T-cell (primary cell): Measurements from ENCODE around the gene EPB41L5. TPM values are rescaled to one million over a fixed set of nuclear protein-coding genes. Genes with fewer than 3 reads are reported as not detected.
"Not testable (repeated sequence)": the region's sequence is repeated elsewhere in the genome, so short reads cannot be mapped to it uniquely, and the experiment has no call there.

ENCODE experiments used
- ATAC-seq, 4 experiments: fragments of 200-7000 bp in 3 of 4; fragments of 150-1000 bp in 1 of 4; cut with Tn5 transposase; replicated peaks in 1 of 4; 1 replicate in 3 of 4; 2 replicates in 1 of 4; pipeline ENCODE4 v1.10.0; 2021; ENCODE audit warnings: moderate library complexity in 3 of 4, mild to moderate bottlenecking in 2 of 4, moderate number of reproducible peaks in 1 of 4
- CTCF ChIA-PET, 2 donors: fragments of 300-600 bp; sonication (Branson Sonifier 250); formaldehyde crosslinking; loops; one replicate each; lab custom pipeline; 2022; ENCODE audit warnings: antibody characterized with exemption in 2 of 2; lab: Charles Lee
- POLR2A ChIA-PET, 2 donors: fragments of 300-600 bp; sonication (Branson Sonifier 250); formaldehyde crosslinking; loops; one replicate each; lab custom pipeline; 2022; ENCODE audit warnings: antibody characterized with exemption in 2 of 2; lab: Charles Lee
- DNase-seq, 35 experiments: peaks; one replicate each; pipeline versions ENCODE4 v3.0.0 to v3.0.0-alpha.2; 2013 to 2023
- H3K27ac ChIP-seq: one replicate; pipeline ENCODE4 v1.5.1; 2013; ENCODE audit warnings: low read length
- H3K27me3 ChIP-seq, 2 experiments: replicated peaks in 1 of 2; 1 replicate in 1 of 2; 2 replicates in 1 of 2; pipeline versions ENCODE4 v1.6.1 to v1.7.0; 2013; ENCODE audit warnings: low read length in 1 of 2, mixed read lengths in 1 of 2; ENCODE audit not compliant: control insufficient read depth in 2 of 2, insufficient read depth in 2 of 2; ENCODE audit errors: extremely low read depth in 1 of 2
- H3K36me3 ChIP-seq, 2 donors: 1 replicate in 1 of 2; 2 replicates in 1 of 2; pipeline versions ENCODE4 v1.6.1 to v1.7.0; 2013; ENCODE audit warnings: low read length in 1 of 2; ENCODE audit not compliant: control insufficient read depth in 2 of 2, insufficient read depth in 1 of 2; ENCODE audit errors: extremely low read depth in 1 of 2
- H3K4me1 ChIP-seq, 2 experiments: 1 replicate in 1 of 2; 2 replicates in 1 of 2; pipeline versions ENCODE4 v1.6.1 to v1.7.0; 2013; ENCODE audit warnings: low read length in 2 of 2, mixed read lengths in 1 of 2; ENCODE audit not compliant: insufficient read depth in 2 of 2, control insufficient read depth in 1 of 2; ENCODE audit errors: extremely low read depth in 1 of 2
- H3K4me3 ChIP-seq, 2 donors: 1 replicate in 1 of 2; 2 replicates in 1 of 2; pipeline versions ENCODE4 v1.5.1 to v1.7.0; 2013; ENCODE audit warnings: mild to moderate bottlenecking in 2 of 2, low read length in 1 of 2, moderate library complexity in 1 of 2; ENCODE audit not compliant: control insufficient read depth in 1 of 2; ENCODE audit errors: extremely low read depth in 1 of 2
- H3K9me3 ChIP-seq: 2 replicates; pipeline ENCODE4 v1.7.0; 2013
- H3K27ac Mint-ChIP-seq, 2 donors: one replicate each; pipeline ENCODE4 v1.8.0; 2020 to 2021; ENCODE audit warnings: mild to moderate bottlenecking in 2 of 2, mixed read lengths in 2 of 2
- H3K27me3 Mint-ChIP-seq, 2 donors: one replicate each; pipeline ENCODE4 v1.8.0; 2021 to 2022; ENCODE audit warnings: mixed read lengths in 2 of 2
- H3K36me3 Mint-ChIP-seq: one replicate; pipeline ENCODE4 v1.8.0; 2021; ENCODE audit warnings: mixed read lengths
- H3K4me1 Mint-ChIP-seq, 3 donors: one replicate each; pipeline ENCODE4 v1.8.0; 2020 to 2022; ENCODE audit warnings: mixed read lengths in 3 of 3, mild to moderate bottlenecking in 1 of 3
- H3K4me3 Mint-ChIP-seq, 3 donors: one replicate each; pipeline ENCODE4 v1.8.0; 2020 to 2022; ENCODE audit warnings: mild to moderate bottlenecking in 3 of 3, mixed read lengths in 3 of 3, moderate library complexity in 3 of 3
- H3K9me3 Mint-ChIP-seq, 3 donors: one replicate each; pipeline ENCODE4 v1.8.0; 2020 to 2022; ENCODE audit warnings: mixed read lengths in 3 of 3
- WGBS: methylation state at CpG from one replicate; pipeline ENCODE4 v1.1.5; 2013; ENCODE audit warnings: missing lambda C conversion rate; ENCODE audit not compliant: insufficient coverage; 5-methylcytosine and 5-hydroxymethylcytosine counted together
- total RNA-seq, 35 experiments: library from RNA in 6 of 35; stranded (reverse) in 6 of 35; fragments of 120-200 nt in 1 of 35; gene quantifications; one replicate each; pipeline versions ENCODE4 v1.2.1 to v1.2.4 and lab custom pipeline; 2013 to 2026

Gene EPB41L5
- total RNA-seq, 5 donors from 2014 or later (not counting 1 experiment from before 2014, with no cell fraction given): 5.6 to 7.9 (median 6.0) TPM

GRCh38 chr2:120036145-120036544 lies 23.3 kb downstream of the EPB41L5 start:
- ATAC-seq: no peak
- no CpG with 5 or more reads among the region's 1 CpG for WGBS
- H3K36me3 ChIP-seq: no peaks in the 10 kb centered on the region
- Mint-ChIP-seq H3K27me3 (no peaks in the 10 kb centered on the region), H3K27ac (no peak overlapping the region), H3K4me1 (peaks cover 0 to 4% (median 0%) of the 10 kb centered on the region in 3 donors), H3K4me3 (no peak overlapping the region), H3K36me3 (peaks cover 6% of the 10 kb centered on the region), H3K9me3 (peaks cover 0 to 5% (median 0%) of the 10 kb centered on the region in 3 donors)
- no peaks in the 10 kb centered on the region for H3K27me3 ChIP-seq
- no peak overlapping the region for H3K4me3 ChIP-seq
- CTCF ChIA-PET: no interaction called here
- H3K27ac ChIP-seq: no peak overlapping the region
- H3K9me3 ChIP-seq: no peaks in the 10 kb centered on the region
- DNase-seq: no peak
- POLR2A ChIA-PET: no interaction called here
- no peaks in the 10 kb centered on the region for H3K4me1 ChIP-seq

- Histone ChIP-seq H3K4me1 (no peaks in the 10 kb centered on the region), H3K27me3 (no peaks in the 10 kb centered on the region), H3K36me3 (no peaks in the 10 kb centered on the region), H3K9me3 (no peaks in the 10 kb centered on the region), H3K27ac (no peak overlapping the region), H3K4me3 (no peak overlapping the region)
- DNase-seq (no peak), ATAC-seq (no peak)
- no peak overlapping the region for H3K4me3 Mint-ChIP-seq
- no CpG with 5 or more reads among the region's 4 CpGs for WGBS
- ChIA-PET CTCF (no interaction called here), POLR2A (no interaction called here)
- H3K4me1 Mint-ChIP-seq: peaks cover 0 to 9% (median 3%) of the 10 kb centered on the region in 3 donors
- no peak overlapping the region for H3K27ac Mint-ChIP-seq
- peaks cover 13% of the 10 kb centered on the region for H3K36me3 Mint-ChIP-seq
- H3K9me3 Mint-ChIP-seq: peaks cover 0 to 5% (median 0%) of the 10 kb centered on the region in 3 donors
- H3K27me3 Mint-ChIP-seq: no peaks in the 10 kb centered on the region
Observed at GRCh38 chr2:120037995-120038541, 25.2 kb downstream of the EPB41L5 start.

GRCh38 chr2:120042359-120042758 lies 29.5 kb downstream of the EPB41L5 start:
- no peaks in the 10 kb centered on the region for H3K9me3 ChIP-seq
- H3K4me3 ChIP-seq: no peak overlapping the region
- no peaks in the 10 kb centered on the region for H3K27me3 Mint-ChIP-seq
- H3K27ac Mint-ChIP-seq: peak overlapping the region in 1 of 2 donors; percentile 30
- no peak for ATAC-seq
- H3K27me3 ChIP-seq: no peaks in the 10 kb centered on the region
- WGBS: no CpG with 5 or more reads among the region's 1 CpG
- ChIA-PET POLR2A (interaction anchor here in 1 of 2 donors (0.5 kb wide), 1 partner anchor 108 kb away, joined by 3 read pairs; no protein-coding TSS in a partner anchor), CTCF (no interaction called here)
- H3K9me3 Mint-ChIP-seq: peaks cover 6 to 9% (median 8%) of the 10 kb centered on the region in 3 donors
- no peak overlapping the region for H3K27ac ChIP-seq
- H3K36me3 ChIP-seq: no peaks in the 10 kb centered on the region
- H3K4me1 ChIP-seq: no peaks in the 10 kb centered on the region
- peaks cover 26% of the 10 kb centered on the region for H3K36me3 Mint-ChIP-seq
- H3K4me1 Mint-ChIP-seq: peaks cover 11 to 21% (median 19%) of the 10 kb centered on the region in 3 donors
- H3K4me3 Mint-ChIP-seq: no peak overlapping the region
- DNase-seq: no peak

- H3K36me3 Mint-ChIP-seq: peaks cover 39% of the 10 kb centered on the region
- no peak for ATAC-seq
- peaks cover 17 to 19% (median 19%) of the 10 kb centered on the region in 3 donors for H3K4me1 Mint-ChIP-seq
- no peaks in the 10 kb centered on the region for H3K4me1 ChIP-seq
- no peaks in the 10 kb centered on the region for H3K9me3 ChIP-seq
- no peak overlapping the region for H3K4me3 Mint-ChIP-seq
- H3K4me3 ChIP-seq: no peak overlapping the region
- peak overlapping the region in 1 of 2 donors; percentile 66 for H3K27ac Mint-ChIP-seq
- no peaks in the 10 kb centered on the region for H3K36me3 ChIP-seq
- no peak overlapping the region for H3K27ac ChIP-seq
- H3K27me3 ChIP-seq: no peaks in the 10 kb centered on the region
- ChIA-PET POLR2A (no interaction called here), CTCF (interaction anchor here in 1 of 2 donors (0.6 kb wide), 1 partner anchor 1218 kb away, joined by 8 read pairs; no protein-coding TSS in a partner anchor)
- DNase-seq: no peak
- no peaks in the 10 kb centered on the region for H3K27me3 Mint-ChIP-seq
- peaks cover 15 to 22% (median 17%) of the 10 kb centered on the region in 3 donors for H3K9me3 Mint-ChIP-seq
Observed at GRCh38 chr2:120044336-120044735, 31.5 kb downstream of the EPB41L5 start.

- H3K36me3 Mint-ChIP-seq: peaks cover 51% of the 10 kb centered on the region
- H3K4me3 ChIP-seq, H3K27me3 Mint-ChIP-seq, H3K9me3 ChIP-seq, DNase-seq, H3K27me3 ChIP-seq, H3K36me3 ChIP-seq, CTCF ChIA-PET, H3K4me3 Mint-ChIP-seq, H3K27ac Mint-ChIP-seq, H3K4me1 ChIP-seq, POLR2A ChIA-PET, H3K27ac ChIP-seq, ATAC-seq: not testable (repeated sequence)
- H3K9me3 Mint-ChIP-seq: peaks cover 21 to 31% (median 23%) of the 10 kb centered on the region in 3 donors
- no CpG with 5 or more reads among the region's 4 CpGs for WGBS
- H3K4me1 Mint-ChIP-seq: peaks cover 17 to 19% (median 19%) of the 10 kb centered on the region in 3 donors
Observed at GRCh38 chr2:120045775-120046174, 32.9 kb downstream of the EPB41L5 start.

- H3K27me3 Mint-ChIP-seq, CTCF ChIA-PET, H3K27me3 ChIP-seq, ATAC-seq, H3K9me3 ChIP-seq, H3K27ac Mint-ChIP-seq, H3K4me3 ChIP-seq, H3K4me3 Mint-ChIP-seq, POLR2A ChIA-PET, H3K36me3 ChIP-seq, H3K4me1 ChIP-seq, DNase-seq, H3K27ac ChIP-seq: not testable (repeated sequence)
- H3K36me3 Mint-ChIP-seq: peaks cover 53% of the 10 kb centered on the region
- H3K9me3 Mint-ChIP-seq: peaks cover 21 to 31% (median 23%) of the 10 kb centered on the region in 3 donors
- WGBS: 100% methylated on average over 1 of the region's 2 CpGs
- H3K4me1 Mint-ChIP-seq: peaks cover 17 to 19% (median 19%) of the 10 kb centered on the region in 3 donors
Observed at GRCh38 chr2:120046252-120046651, 33.4 kb downstream of the EPB41L5 start.
